GM12801 (cell line): ENCODE measurements around the gene ACOXL.

Experiments
- TF ChIP-seq, protein P1 (sequence below): IDR thresholded peaks from one replicate; pipeline ENCODE4 v1.5.1; 2011; ENCODE audit warnings: control low read depth; ENCODE audit not compliant: insufficient read length; ENCODE audit errors: extremely low read depth

The ACOXL gene

DNA sequence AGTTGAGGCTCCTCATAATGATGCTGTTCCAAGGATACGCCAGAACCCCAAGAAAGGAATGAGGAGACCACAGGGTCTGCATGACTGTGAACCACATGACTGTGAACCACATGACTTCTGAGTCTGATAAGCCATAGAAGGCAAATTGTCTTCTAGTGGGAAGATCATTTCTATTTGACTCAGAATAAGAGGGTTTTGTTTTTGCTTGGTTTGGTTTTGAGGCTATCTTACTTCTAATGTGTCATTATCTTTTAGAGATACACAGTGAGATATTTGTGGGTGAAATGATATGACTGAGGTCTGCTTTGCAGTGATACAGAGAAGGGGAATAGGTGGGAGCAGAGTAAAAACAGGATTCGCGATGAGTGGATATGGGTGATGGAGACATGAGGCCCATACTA, 359.4 kb downstream of the ACOXL start:
- TF ChIP-seq, protein P1, sequence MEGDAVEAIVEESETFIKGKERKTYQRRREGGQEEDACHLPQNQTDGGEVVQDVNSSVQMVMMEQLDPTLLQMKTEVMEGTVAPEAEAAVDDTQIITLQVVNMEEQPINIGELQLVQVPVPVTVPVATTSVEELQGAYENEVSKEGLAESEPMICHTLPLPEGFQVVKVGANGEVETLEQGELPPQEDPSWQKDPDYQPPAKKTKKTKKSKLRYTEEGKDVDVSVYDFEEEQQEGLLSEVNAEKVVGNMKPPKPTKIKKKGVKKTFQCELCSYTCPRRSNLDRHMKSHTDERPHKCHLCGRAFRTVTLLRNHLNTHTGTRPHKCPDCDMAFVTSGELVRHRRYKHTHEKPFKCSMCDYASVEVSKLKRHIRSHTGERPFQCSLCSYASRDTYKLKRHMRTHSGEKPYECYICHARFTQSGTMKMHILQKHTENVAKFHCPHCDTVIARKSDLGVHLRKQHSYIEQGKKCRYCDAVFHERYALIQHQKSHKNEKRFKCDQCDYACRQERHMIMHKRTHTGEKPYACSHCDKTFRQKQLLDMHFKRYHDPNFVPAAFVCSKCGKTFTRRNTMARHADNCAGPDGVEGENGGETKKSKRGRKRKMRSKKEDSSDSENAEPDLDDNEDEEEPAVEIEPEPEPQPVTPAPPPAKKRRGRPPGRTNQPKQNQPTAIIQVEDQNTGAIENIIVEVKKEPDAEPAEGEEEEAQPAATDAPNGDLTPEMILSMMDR = no peak

DNA sequence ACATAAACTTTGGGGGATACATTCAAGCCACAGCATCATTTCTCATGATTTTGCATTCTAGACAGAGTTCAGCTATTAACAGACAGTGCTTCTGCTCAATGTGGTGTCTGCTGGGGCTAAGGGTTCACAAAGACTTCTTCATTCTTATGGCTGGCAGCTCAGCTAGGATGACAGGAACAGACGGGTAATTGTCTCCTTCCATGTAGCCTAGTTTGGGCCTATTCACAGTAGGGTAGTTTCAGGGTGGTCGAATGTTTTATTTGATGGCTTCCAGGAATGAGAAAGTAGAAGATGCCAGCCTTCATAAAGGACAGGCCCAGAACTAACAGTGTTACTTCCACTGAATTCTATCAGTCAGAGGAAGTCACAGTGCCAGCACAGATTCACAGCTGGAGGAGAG, 362.3 kb downstream of the ACOXL start:
- TF ChIP-seq, protein P1 = no peak

DNA sequence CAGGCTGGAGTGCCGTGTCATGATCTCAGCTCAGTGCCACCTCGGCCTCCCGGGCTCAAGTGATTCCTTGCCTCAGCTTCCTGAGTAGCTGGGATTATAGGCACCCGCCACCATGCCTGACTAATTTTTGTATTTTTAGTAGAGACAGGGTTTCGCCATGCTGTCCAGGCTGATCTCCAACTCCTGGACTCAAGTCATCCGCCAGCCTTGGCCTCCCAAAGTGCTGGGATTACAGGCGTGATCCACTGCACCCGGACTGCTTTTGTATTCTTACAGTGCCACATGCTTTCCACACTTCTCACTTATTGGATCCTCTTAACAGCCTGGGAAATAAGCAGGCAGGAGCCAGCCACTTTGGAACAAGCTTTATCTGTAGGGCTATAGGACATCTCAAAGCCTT, 363.1 kb downstream of the ACOXL start:
- TF ChIP-seq, protein P1 = no peak

DNA sequence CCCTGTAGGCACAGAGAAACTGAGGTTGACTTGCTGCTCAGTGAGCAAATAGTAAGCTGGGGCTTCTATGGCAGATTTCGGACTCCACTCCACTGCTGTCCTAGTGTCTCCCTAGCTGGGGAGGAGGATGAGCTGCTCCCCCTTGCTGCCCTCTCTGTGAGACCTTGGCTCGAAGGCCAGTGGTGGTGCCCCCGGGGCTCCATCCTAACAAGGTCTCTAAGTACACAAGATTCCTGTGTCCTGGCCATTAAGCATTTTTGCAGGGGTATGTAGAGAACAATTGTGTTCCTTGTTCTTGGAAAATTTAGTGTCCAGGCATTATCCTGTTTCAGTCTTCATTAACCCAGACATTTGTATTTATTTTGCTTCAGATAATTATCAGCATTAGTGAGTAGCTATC, 367.0 kb downstream of the ACOXL start:
- TF ChIP-seq, protein P1 = no peak

DNA sequence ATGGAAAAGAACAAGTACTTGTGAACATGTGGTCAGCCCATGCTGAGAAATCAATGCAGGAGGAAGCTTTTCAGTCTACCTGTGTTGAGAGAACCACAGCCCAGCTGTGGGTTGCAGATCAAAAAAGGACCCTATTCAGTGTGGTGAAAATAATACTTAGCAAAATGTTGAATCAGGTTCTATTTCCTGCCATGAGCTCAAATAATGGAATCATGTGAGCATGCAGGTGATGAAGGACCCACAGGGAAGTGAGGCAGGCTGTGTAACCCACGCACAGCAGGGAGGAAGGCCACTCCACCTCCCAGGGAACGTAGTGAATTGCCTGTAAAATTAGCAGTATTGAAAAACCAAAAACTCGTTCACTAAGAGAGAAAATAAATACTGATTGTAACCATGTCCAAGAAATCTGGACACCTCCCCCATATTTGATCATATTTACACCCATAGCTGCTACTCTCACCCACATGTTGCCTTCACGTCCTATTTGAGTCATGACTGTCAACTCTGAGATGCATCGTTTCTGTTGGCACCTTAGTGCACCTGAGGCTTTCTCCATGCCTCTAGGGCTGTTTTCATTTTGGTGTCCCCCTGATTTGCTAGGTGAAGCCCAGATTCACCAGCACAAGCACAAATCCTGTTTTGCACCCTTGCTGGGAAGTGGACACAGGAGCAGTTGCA, 367.9 kb downstream of the ACOXL start:
- TF ChIP-seq, protein P1 = no peak

DNA sequence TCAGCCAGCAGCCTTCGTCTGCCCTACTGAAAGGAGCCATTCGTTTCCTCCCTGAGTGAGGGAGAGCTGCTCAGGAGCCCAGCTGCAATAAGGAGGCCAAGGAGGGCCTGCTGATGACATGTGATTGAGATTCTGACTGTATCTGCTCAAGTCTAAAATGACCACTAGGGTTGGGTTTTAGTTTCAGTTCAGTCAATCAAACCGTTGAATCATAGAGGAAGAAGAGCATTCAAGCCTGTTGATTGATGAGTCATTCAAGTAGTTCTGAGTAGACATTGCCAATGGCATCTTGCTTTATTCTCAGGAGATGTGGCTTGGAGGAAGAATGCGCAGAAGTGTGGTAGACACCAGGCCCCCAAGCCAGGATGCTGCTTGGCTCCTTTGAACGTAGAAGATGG, 368.4 kb downstream of the ACOXL start:
- TF ChIP-seq, protein P1 = no peak

DNA sequence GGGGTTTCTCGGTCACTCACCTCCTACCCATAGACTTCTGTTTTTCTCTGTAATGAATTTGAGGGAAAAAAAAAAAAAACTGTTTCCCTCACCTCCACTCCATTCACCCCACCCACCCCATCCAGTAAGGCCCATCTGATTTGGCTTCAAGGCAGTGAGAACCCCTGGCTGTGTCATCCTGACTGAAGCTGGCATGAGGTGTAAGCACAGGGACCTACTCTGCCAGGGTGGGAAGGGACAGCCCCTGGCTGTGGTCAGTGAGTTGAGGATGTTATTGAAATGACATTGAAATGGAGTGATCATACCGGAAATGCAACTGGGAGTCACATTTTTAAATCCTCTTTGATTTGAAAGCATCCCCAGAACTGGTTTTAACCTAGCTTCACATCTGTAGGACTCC, 369.2 kb downstream of the ACOXL start:
- TF ChIP-seq, protein P1 = no peak
